HCT116 (cell line): ENCODE data around the gene ZNF177. TPM values are rescaled to one million over a fixed set of nuclear protein-coding genes. Genes with fewer than 3 reads are reported as not detected.

Source experiments
- ATAC-seq: fragments of 200-7000 bp; cut with Tn5 transposase; 2 replicates; pipeline ENCODE4 v1.9.1; 2020; ENCODE audit warnings: mild to moderate bottlenecking, moderate library complexity
- BruUV-seq: library from RNA; stranded (reverse); fragments of 400-500 nt; replicated peaks from 2 replicates; lab custom pipeline; 2021; lab: Mats Ljungman, UMichigan
- CTCF ChIA-PET: fragments of 300-600 bp; sonication (Branson Sonifier 250); formaldehyde crosslinking; loops from one replicate; lab custom pipeline; 2021; ENCODE audit warnings: antibody characterized with exemption; lab: Charles Lee
- POLR2A ChIA-PET: fragments of 300-600, 350-600 bp; sonication (Branson Sonifier 250); formaldehyde crosslinking; loops from one replicate; lab custom pipeline; 2021; ENCODE audit warnings: antibody characterized with exemption; lab: Charles Lee
- RAD21 ChIA-PET, 2 experiments: fragments of 300-600 bp; sonication (Branson Sonifier 250); formaldehyde crosslinking; loops; one replicate each; lab custom pipeline; 2023; ENCODE audit warnings: low total read pairs in 2 of 2; ENCODE audit not compliant: uncharacterized antibody in 2 of 2, unreplicated experiment in 2 of 2, low non-redundant PET in 1 of 2; lab: Charles Lee
- DNase-seq: peaks from one replicate; pipeline ENCODE4 v3.0.0-alpha.2; 2010; ENCODE audit warnings: low read depth, low spot score
- H2AFZ ChIP-seq: fragments of 200-600 bp; shearing (Covaris generic), sonication (generic); 2 replicates; pipeline ENCODE4 v1.6.1; 2017; ENCODE audit warnings: low read depth, mixed run types, mixed read lengths, antibody characterized with exemption, low read length; ENCODE audit not compliant: poor library complexity, severe bottlenecking
- H3K27ac ChIP-seq: 2 replicates; pipeline ENCODE4 v1.5.1; 2012; ENCODE audit warnings: low read depth, low read length
- H3K27me3 ChIP-seq: fragments of 200-600 bp; sonication (generic); 2 replicates; pipeline ENCODE4 v1.6.1; 2016; ENCODE audit warnings: mixed run types, low read length, mixed read lengths; ENCODE audit not compliant: insufficient read depth
- H3K36me3 ChIP-seq, 2 experiments: fragments of 200-500 bp in 1 of 2; fragments of 200-600 bp in 1 of 2; sonication (Bioruptor generic) in 1 of 2; sonication (generic) in 1 of 2; 2 replicates each; pipeline versions ENCODE4 v1.5.1 to v1.6.1; 2014 to 2016; ENCODE audit warnings: low read length in 2 of 2, inconsistent platforms in 1 of 2, mixed read lengths in 1 of 2, mixed run types in 1 of 2; ENCODE audit not compliant: insufficient read depth in 2 of 2, control insufficient read depth in 1 of 2
- H3K4me1 ChIP-seq, 2 experiments: fragments of 200-600 bp in 1 of 2; sonication (generic) in 1 of 2; 2 replicates each; pipeline versions ENCODE4 v1.5.1 to v1.6.1; 2012 to 2017; ENCODE audit warnings: low read length in 2 of 2, inconsistent platforms in 1 of 2, mild to moderate bottlenecking in 1 of 2, mixed read lengths in 1 of 2, mixed run types in 1 of 2, moderate library complexity in 1 of 2; ENCODE audit not compliant: insufficient read depth in 2 of 2, control insufficient read depth in 1 of 2
- H3K4me2 ChIP-seq: fragments of 200-600 bp; sonication (generic); 2 replicates; pipeline ENCODE4 v1.6.1; 2017; ENCODE audit warnings: mixed run types, low read length, mixed read lengths
- H3K4me3 ChIP-seq, 2 experiments: fragments of 200-600 bp in 1 of 2; sonication (generic) in 1 of 2; replicated peaks in 1 of 2; 2 replicates each; pipeline ENCODE4 v1.5.1; 2011 to 2016; ENCODE audit warnings: low read length in 2 of 2, control low read depth in 1 of 2, low read depth in 1 of 2, mild to moderate bottlenecking in 1 of 2, mixed read lengths in 1 of 2, mixed run types in 1 of 2
- H3K79me2 ChIP-seq: fragments of 200-600 bp; sonication (generic); 2 replicates; pipeline ENCODE4 v1.6.1; 2017; ENCODE audit warnings: mild to moderate bottlenecking, mixed run types, low read length, moderate library complexity, mixed read lengths; ENCODE audit not compliant: insufficient read depth
- H3K9ac ChIP-seq: fragments of 200-600 bp; sonication (generic); 2 replicates; pipeline ENCODE4 v1.6.1; 2016; ENCODE audit warnings: low read length, mixed read lengths
- H3K9me2 ChIP-seq: fragments of 200-600 bp; sonication (generic), shearing (Covaris generic); 2 replicates; pipeline ENCODE4 v1.6.1; 2017; ENCODE audit warnings: mixed run types, mild to moderate bottlenecking, moderate library complexity; ENCODE audit not compliant: insufficient read depth
- H3K9me3 ChIP-seq, 2 experiments: fragments of 200-500 bp in 1 of 2; fragments of 200-600 bp in 1 of 2; sonication (Bioruptor generic) in 1 of 2; sonication (generic) in 1 of 2; 2 replicates each; pipeline ENCODE4 v1.6.1; 2014 to 2017; ENCODE audit warnings: low read length in 2 of 2, mixed read lengths in 2 of 2, inconsistent platforms in 1 of 2, low read depth in 1 of 2, mild to moderate bottlenecking in 1 of 2, mixed run types in 1 of 2, moderate library complexity in 1 of 2; ENCODE audit not compliant: control insufficient read depth in 1 of 2, insufficient read depth in 1 of 2
- H4K20me1 ChIP-seq: fragments of 200-600 bp; sonication (generic), shearing (Covaris generic); 2 replicates; pipeline ENCODE4 v1.6.1; 2017; ENCODE audit warnings: mixed run types, mild to moderate bottlenecking, moderate library complexity; ENCODE audit not compliant: insufficient read depth
- CBX3 ChIP-seq: IDR thresholded peaks from 2 replicates; pipeline ENCODE4 v1.6.1; 2012; ENCODE audit warnings: low read depth
- EZH2 ChIP-seq: fragments of 200-600 bp; sonication (generic); IDR thresholded peaks from 2 replicates; pipeline ENCODE4 v1.6.1; 2017; ENCODE audit warnings: antibody characterized with exemption, mixed run types
- MAX ChIP-seq: IDR thresholded peaks from 2 replicates; pipeline ENCODE4 v1.6.1; 2012
- POLR2AphosphoS5 ChIP-seq: IDR thresholded peaks from 2 replicates; pipeline ENCODE4 v1.6.1; 2011; ENCODE audit warnings: mild to moderate bottlenecking, low read depth, low read length, moderate library complexity
- SRF ChIP-seq: IDR thresholded peaks from 2 replicates; pipeline ENCODE4 v1.6.1; 2012; ENCODE audit warnings: low read depth
- TCF7L2 ChIP-seq: IDR thresholded peaks from 2 replicates; pipeline ENCODE4 v1.7.0; 2011; ENCODE audit warnings: borderline replicate concordance, inconsistent platforms; ENCODE audit not compliant: insufficient read depth, insufficient read length; ENCODE audit errors: extremely low read depth
- YY1 ChIP-seq: IDR thresholded peaks from 2 replicates; pipeline ENCODE4 v1.6.1; 2011; ENCODE audit warnings: low read length, low read depth, moderate library complexity, mild to moderate bottlenecking; ENCODE audit not compliant: insufficient replicate concordance; ENCODE audit errors: extremely low read depth
- ZFX ChIP-seq: fragments of 450-650 bp; IDR thresholded peaks from 2 replicates; pipeline ENCODE4 v1.6.1; 2017
- ZNF274 ChIP-seq: fragments of 200-500 bp; sonication (Bioruptor generic); IDR thresholded peaks from 2 replicates; pipeline ENCODE4 v1.6.1; 2014; ENCODE audit warnings: mild to moderate bottlenecking, low read depth, low read length, inconsistent platforms
- intact Hi-C: fragments of 100-400 bp; cut with micrococcal nuclease; formaldehyde crosslinking; loops from 2 replicates; pipeline ENCODE4 v1.10.0; 2022
- total RNA-seq: library from RNA; stranded (reverse); gene quantifications from one replicate; pipeline ENCODE4 v1.2.1, GENCODE V29; 2021; ENCODE audit not compliant: unreplicated experiment

ZNF177 gene
- total RNA-seq, 1 experiment from 2014 or later = 1.2 TPM

GRCh38 chr19:9381361-9381785 is 18.6 kb downstream of the ZNF177 start:
- H2AFZ ChIP-seq = no peak overlapping the region
- H4K20me1 ChIP-seq = no peaks in the 10 kb centered on the region
- no TSS peak for BruUV-seq
- H3K27ac ChIP-seq = no peak overlapping the region
- ChIA-PET CTCF (no interaction called here), POLR2A (no interaction called here), RAD21 (no interaction called here)
- H3K4me3 ChIP-seq = no peak overlapping the region
- intact Hi-C loops = no loop called here
- no peaks in the 10 kb centered on the region for H3K9me2 ChIP-seq
- no peaks in the 10 kb centered on the region for H3K36me3 ChIP-seq
- no peak for TF ChIP-seq SRF
- TF ChIP-seq EZH2 = no peak
- peak; percentile 97 for TF ChIP-seq ZNF274
- no peak for TF ChIP-seq POLR2AphosphoS5
- TF ChIP-seq ZFX = no peak
- no peak for TF ChIP-seq YY1
- TF ChIP-seq TCF7L2 = no peak
- no peak for TF ChIP-seq MAX
- no peak overlapping the region for H3K4me2 ChIP-seq
- H3K27me3 ChIP-seq = no peaks in the 10 kb centered on the region
- H3K9me3 ChIP-seq = peaks cover 50 to 57% of the 10 kb centered on the region in 2 experiments
- DNase-seq (no peak), ATAC-seq (no peak)
- no peaks in the 10 kb centered on the region for H3K4me1 ChIP-seq
- H3K79me2 ChIP-seq = no peaks in the 10 kb centered on the region
- H3K9ac ChIP-seq = no peak overlapping the region

- no peak overlapping the region for H2AFZ ChIP-seq
- no peak overlapping the region for H3K4me3 ChIP-seq
- DNase-seq = no peak
- no peaks in the 10 kb centered on the region for H3K79me2 ChIP-seq
- no peaks in the 10 kb centered on the region for H3K4me1 ChIP-seq
- BruUV-seq = no TSS peak
- RAD21 ChIA-PET = no interaction called here
- intact Hi-C loops = no loop called here
- H3K9me3 ChIP-seq = peaks cover 0 to 15% of the 10 kb centered on the region in 2 experiments; a peak in 1 of 4 replicates
- H3K36me3 ChIP-seq = no peaks in the 10 kb centered on the region
- CTCF ChIA-PET = no interaction called here
- no peak for TF ChIP-seq CBX3
- TF ChIP-seq, all 23 proteins: peak for 0
- Histone ChIP-seq H3K4me2 (no peak overlapping the region), H3K27ac (no peak overlapping the region), H3K9ac (no peak overlapping the region), H3K27me3 (no peaks in the 10 kb centered on the region), H3K9me2 (no peaks in the 10 kb centered on the region), H4K20me1 (no peaks in the 10 kb centered on the region)
- no peak for ATAC-seq
- POLR2A ChIA-PET = no interaction called here
These were observed 44.1 kb downstream of the ZNF177 start for GRCh38 chr19:9406798-9407352.
